Glomerular visceral epithelial cell (primary cell): Measurements from ENCODE around the gene OSBPL3.

Experiments
- DNase-seq: peaks from one replicate; pipeline ENCODE4 v3.0.0-alpha.2; 2016; ENCODE audit errors: extremely low spot score

OSBPL3 gene

GRCh38 chr7:24828891-24829661 is 150.9 kb downstream of the OSBPL3 start:
- no peak for DNase-seq

GRCh38 chr7:24827589-24827988 is 152.4 kb downstream of the OSBPL3 start:
- DNase-seq = no peak

- no peak for DNase-seq
Observed at GRCh38 chr7:24827027-24827426, 153.0 kb downstream of the OSBPL3 start.

GRCh38 chr7:24826662-24827020 is 153.3 kb downstream of the OSBPL3 start:
- no peak for DNase-seq

GRCh38 chr7:24825931-24826661 is 153.9 kb downstream of the OSBPL3 start:
- peak; percentile 65 for DNase-seq

GRCh38 chr7:24825381-24825794 is 154.6 kb downstream of the OSBPL3 start:
- DNase-seq = no peak

- DNase-seq = no peak
Observed at GRCh38 chr7:24824896-24825295, 155.1 kb downstream of the OSBPL3 start.

GRCh38 chr7:24824400-24824799 is 155.6 kb downstream of the OSBPL3 start:
- no peak for DNase-seq

GRCh38 chr7:24821754-24822054 is 158.3 kb downstream of the OSBPL3 start:
- no peak for DNase-seq

- peak; percentile 93 for DNase-seq
Observed at GRCh38 chr7:24821045-24821753, 158.8 kb downstream of the OSBPL3 start.

- no peak for DNase-seq
Observed at GRCh38 chr7:24820730-24821044, 159.3 kb downstream of the OSBPL3 start.

- peak; percentile 86 for DNase-seq
Observed at GRCh38 chr7:24819916-24820689, 159.9 kb downstream of the OSBPL3 start.

- DNase-seq = no peak
Observed at GRCh38 chr7:24817339-24817738, 162.6 kb downstream of the OSBPL3 start.

- DNase-seq = no peak
Observed at GRCh38 chr7:24816868-24817267, 163.1 kb downstream of the OSBPL3 start.

GRCh38 chr7:24812305-24812945 is 167.6 kb downstream of the OSBPL3 start:
- peak; percentile 49 for DNase-seq

- no peak for DNase-seq
Observed at GRCh38 chr7:24808518-24808917, 171.5 kb downstream of the OSBPL3 start.

GRCh38 chr7:24802300-24802699 is 177.7 kb downstream of the OSBPL3 start:
- no peak for DNase-seq

GRCh38 chr7:24801883-24802282 is 178.1 kb downstream of the OSBPL3 start:
- DNase-seq = no peak

- no peak for DNase-seq
Observed at GRCh38 chr7:24800667-24801066, 179.3 kb downstream of the OSBPL3 start.

- DNase-seq = no peak
Observed at GRCh38 chr7:24800073-24800472, 179.9 kb downstream of the OSBPL3 start.

GRCh38 chr7:24799506-24799905 is 180.5 kb downstream of the OSBPL3 start:
- no peak for DNase-seq

- DNase-seq = no peak
Observed at GRCh38 chr7:24798261-24798660, 181.7 kb downstream of the OSBPL3 start.
